Endothelial cell of umbilical vein (primary cell): ENCODE results near the gene C19orf33.

ENCODE experiments used
- CTCF ChIP-seq, 2 donors: IDR thresholded peaks; 1 replicate in 1 of 2; 2 replicates in 1 of 2; pipeline ENCODE4 v1.5.1; 2011; ENCODE audit warnings: low read length in 2 of 2, mild to moderate bottlenecking in 2 of 2, moderate library complexity in 2 of 2, control low read depth in 1 of 2, inconsistent platforms in 1 of 2, low read depth in 1 of 2; ENCODE audit not compliant: insufficient read depth in 1 of 2; ENCODE audit errors: extremely low read depth in 1 of 2
- EZH2 ChIP-seq: IDR thresholded peaks from 2 replicates; pipeline ENCODE4 v1.6.1; 2012; ENCODE audit warnings: borderline replicate concordance, low read depth, mild to moderate bottlenecking, moderate library complexity, low read length, inconsistent platforms; ENCODE audit not compliant: severe bottlenecking
- MYC ChIP-seq: IDR thresholded peaks from one replicate; pipeline ENCODE4 v1.6.1; 2011; ENCODE audit warnings: mild to moderate bottlenecking, low read depth, low read length
- POLR2A ChIP-seq: IDR thresholded peaks from 2 replicates; pipeline ENCODE4 v1.6.1; 2012; ENCODE audit warnings: low read depth, mild to moderate bottlenecking, control low read depth, low read length
- POLR2AphosphoS5 ChIP-seq: IDR thresholded peaks from 2 replicates; pipeline ENCODE4 v1.6.1; 2012; ENCODE audit warnings: low read depth, mild to moderate bottlenecking, control low read depth, low read length, moderate library complexity; ENCODE audit not compliant: insufficient read depth

GRCh38 chr19:38315657-38316476, 11.8 kb downstream of the C19orf33 start, which contains the start of gene YIF1B:
- TF ChIP-seq MYC (no peak), CTCF (IDR thresholded peaks at IDR 0.05; ENCODE audit: extremely low read depth in 1 of 2, insufficient read depth in 1 of 2, low read depth in 1 of 2, low read length in 2 of 2) (no peak), POLR2A (no peak), EZH2 (no peak), POLR2AphosphoS5 (peak; percentile 22)
